Upper lobe of left lung (tissue), 6 donors: ENCODE results near the gene DNER. TPM values are rescaled to one million over a fixed set of nuclear protein-coding genes. Genes with fewer than 3 reads are reported as not detected.
"Not testable (repeated sequence)": the region's sequence is repeated elsewhere in the genome, so short reads cannot be mapped to it uniquely, and the experiment has no call there.

Experiments used
- ATAC-seq, 2 donors: fragments of 200-7000 bp; cut with Tn5 transposase; one replicate each; pipeline ENCODE4 v1.9.1; 2022; ENCODE audit warnings: mild to moderate bottlenecking in 2 of 2, moderate library complexity in 2 of 2; ENCODE audit not compliant: low FRiP score in 2 of 2
- DNase-seq, 2 donors: peaks; one replicate each; pipeline ENCODE4 v3.0.0-alpha.2; 2019 to 2020
- H3K27ac ChIP-seq, 4 donors: fragments of 200-600 bp; sonication (generic); one replicate each; pipeline ENCODE4 v1.5.1; 2016 to 2019
- H3K27me3 ChIP-seq, 4 donors: fragments of 200-600 bp; sonication (generic); one replicate each; pipeline ENCODE4 v1.5.1; 2017 to 2019
- H3K36me3 ChIP-seq, 4 donors: fragments of 200-600 bp; sonication (generic); one replicate each; pipeline ENCODE4 v1.5.1; 2016 to 2019
- H3K4me1 ChIP-seq, 4 donors: fragments of 200-600 bp; sonication (generic); one replicate each; pipeline ENCODE4 v1.5.1; 2018 to 2019
- H3K4me3 ChIP-seq, 4 donors: fragments of 200-600 bp; sonication (generic); one replicate each; pipeline ENCODE4 v1.5.1; 2017 to 2019; ENCODE audit warnings: mild to moderate bottlenecking in 2 of 4, moderate library complexity in 1 of 4
- H3K9me3 ChIP-seq, 4 donors: fragments of 200-600 bp; sonication (generic); one replicate each; pipeline ENCODE4 v1.5.1; 2018 to 2019
- EP300 ChIP-seq, 4 donors: sonication (generic); formaldehyde crosslinking; IDR thresholded peaks; one replicate each; pipeline ENCODE4 v1.5.1; 2017; ENCODE audit warnings: antibody characterized with exemption in 4 of 4, control low read depth in 2 of 4
- POLR2A ChIP-seq, 4 donors: fragments of 450-650 bp; IDR thresholded peaks; one replicate each; pipeline ENCODE4 v1.5.1; 2016 to 2017; ENCODE audit warnings: antibody characterized with exemption in 4 of 4, mild to moderate bottlenecking in 2 of 4
- POLR2AphosphoS5 ChIP-seq, 2 donors: sonication (generic); formaldehyde crosslinking; IDR thresholded peaks; one replicate each; pipeline ENCODE4 v1.5.1; 2017; ENCODE audit warnings: antibody characterized with exemption in 2 of 2
- WGBS, 2 donors: methylation state at CpG; one replicate each; pipeline ENCODE4 v1.1.5; 2017 to 2018; 5-methylcytosine and 5-hydroxymethylcytosine counted together
- total RNA-seq, 6 donors: library from RNA; depleted of rRNA in 4 of 6; stranded (reverse); fragments of >200 nt in 4 of 6; gene quantifications; one replicate each; pipeline versions ENCODE4 v1.1.0 to v1.2.1, GENCODE V29; 2016 to 2021
- TF ChIP-seq, protein P1 (sequence below), 6 experiments: fragments of 450-650 bp in 4 of 6; fragments of 200-600 bp in 2 of 6; sonication (generic) in 2 of 6; IDR thresholded peaks; one replicate each; pipeline ENCODE4 v1.5.1; 2016 to 2019; ENCODE audit warnings: antibody characterized with exemption in 6 of 6
- donor health status: DM: no; HTN: no; CAD: no; lungs with moderate emphysema.
- donor health status: DM: no; HTN: yes; CAD: no; lungs with severe emphysema.

The DNER gene
- total RNA-seq, 6 donors from 2014 or later: 0.31 to 2.1 (median 0.98) TPM

DNA sequence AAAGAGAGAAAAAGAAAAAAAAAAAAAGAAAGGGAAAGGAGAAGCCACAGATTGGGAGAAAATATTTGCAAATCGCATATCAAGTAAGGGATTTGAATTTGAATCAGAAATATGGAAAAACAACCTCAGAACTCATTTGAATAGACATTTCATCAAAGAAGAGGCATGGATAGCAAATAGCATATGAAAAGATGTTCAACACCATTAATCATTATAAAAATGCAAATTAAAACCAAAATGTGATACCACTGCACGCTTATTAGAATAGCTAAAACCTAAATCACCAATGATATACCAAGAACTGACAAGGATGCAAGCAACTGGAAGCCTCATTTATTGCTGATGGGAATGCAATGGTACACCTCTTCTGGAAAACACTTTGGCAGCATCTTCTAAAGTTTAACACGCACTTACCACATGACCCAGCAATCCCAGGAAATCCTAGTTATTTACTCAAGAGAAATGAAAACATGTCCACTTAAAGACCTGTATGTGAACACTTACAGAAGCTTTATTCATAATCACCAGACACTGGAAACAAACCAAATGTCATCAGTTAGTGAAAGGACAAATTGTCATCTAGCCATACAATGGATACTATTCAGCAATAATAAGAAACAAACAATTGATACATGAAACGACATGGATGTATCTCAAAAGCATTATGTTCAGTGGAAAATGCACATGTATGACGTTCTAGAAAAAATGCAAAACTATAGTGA lies 10.3 kb downstream of the DNER start:
- ATAC-seq: no peak
- WGBS, 2 donors: 78 to 80% methylated on average over 5 of the region's 5 CpGs

GRCh38 chr2:229701716-229702115 lies 12.6 kb downstream of the DNER start:
- H3K36me3 ChIP-seq: no peaks in the 10 kb centered on the region
- TF ChIP-seq EP300 (IDR thresholded peaks at IDR 0.05) (no peak), POLR2AphosphoS5 (IDR thresholded peaks at IDR 0.05) (no peak), POLR2A (IDR thresholded peaks at IDR 0.05) (no peak)
- no peak for ATAC-seq
- 82 to 93% methylated on average over 6 of the region's 6 CpGs for WGBS, 2 donors
- no peaks in the 10 kb centered on the region for H3K27me3 ChIP-seq
- H3K27ac ChIP-seq: no peak overlapping the region
- H3K9me3 ChIP-seq: no peaks in the 10 kb centered on the region
- H3K4me1 ChIP-seq: no peaks in the 10 kb centered on the region
- no peak for DNase-seq
- no peak overlapping the region for H3K4me3 ChIP-seq

More for the DNA sequence above, 10.3 kb downstream of the DNER start:
- Histone ChIP-seq H3K4me3 (no peak overlapping the region), H3K9me3 (no peaks in the 10 kb centered on the region), H3K27me3 (no peaks in the 10 kb centered on the region), H3K27ac (no peak overlapping the region), H3K4me1 (no peaks in the 10 kb centered on the region), H3K36me3 (no peaks in the 10 kb centered on the region)
- DNase-seq: no peak
- TF ChIP-seq, protein P1, sequence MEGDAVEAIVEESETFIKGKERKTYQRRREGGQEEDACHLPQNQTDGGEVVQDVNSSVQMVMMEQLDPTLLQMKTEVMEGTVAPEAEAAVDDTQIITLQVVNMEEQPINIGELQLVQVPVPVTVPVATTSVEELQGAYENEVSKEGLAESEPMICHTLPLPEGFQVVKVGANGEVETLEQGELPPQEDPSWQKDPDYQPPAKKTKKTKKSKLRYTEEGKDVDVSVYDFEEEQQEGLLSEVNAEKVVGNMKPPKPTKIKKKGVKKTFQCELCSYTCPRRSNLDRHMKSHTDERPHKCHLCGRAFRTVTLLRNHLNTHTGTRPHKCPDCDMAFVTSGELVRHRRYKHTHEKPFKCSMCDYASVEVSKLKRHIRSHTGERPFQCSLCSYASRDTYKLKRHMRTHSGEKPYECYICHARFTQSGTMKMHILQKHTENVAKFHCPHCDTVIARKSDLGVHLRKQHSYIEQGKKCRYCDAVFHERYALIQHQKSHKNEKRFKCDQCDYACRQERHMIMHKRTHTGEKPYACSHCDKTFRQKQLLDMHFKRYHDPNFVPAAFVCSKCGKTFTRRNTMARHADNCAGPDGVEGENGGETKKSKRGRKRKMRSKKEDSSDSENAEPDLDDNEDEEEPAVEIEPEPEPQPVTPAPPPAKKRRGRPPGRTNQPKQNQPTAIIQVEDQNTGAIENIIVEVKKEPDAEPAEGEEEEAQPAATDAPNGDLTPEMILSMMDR (IDR thresholded peaks at IDR 0.05): no peak
- TF ChIP-seq POLR2A (IDR thresholded peaks at IDR 0.05): no peak
- no peak for TF ChIP-seq POLR2AphosphoS5 (IDR thresholded peaks at IDR 0.05)
- TF ChIP-seq EP300 (IDR thresholded peaks at IDR 0.05): no peak

DNA sequence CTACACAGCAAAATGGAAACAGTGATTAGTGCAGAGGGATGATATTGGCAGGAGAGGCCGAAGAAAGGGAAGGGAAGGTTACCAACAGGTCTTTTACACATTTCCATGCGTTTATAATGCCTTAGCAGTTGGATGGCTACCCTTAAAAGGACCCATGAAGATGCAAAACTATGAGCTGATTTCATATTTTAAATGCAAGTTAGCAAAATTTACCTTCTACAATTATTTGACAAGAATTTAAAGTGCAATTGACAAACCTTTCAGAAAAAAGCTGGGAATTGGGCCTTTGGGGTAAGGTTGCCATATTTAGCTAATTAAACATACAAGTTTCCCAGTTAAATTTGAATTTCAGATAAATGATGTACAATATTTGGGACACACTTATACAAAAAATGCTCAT lies 13.3 kb downstream of the DNER start:
- H3K36me3 ChIP-seq: no peaks in the 10 kb centered on the region
- 68 to 82% methylated on average over 2 of the region's 2 CpGs for WGBS, 2 donors

GRCh38 chr2:229695961-229696360 lies 18.4 kb downstream of the DNER start:
- H3K4me3 ChIP-seq: no peak overlapping the region
- DNase-seq (no peak), ATAC-seq (no peak)
- no peaks in the 10 kb centered on the region for H3K36me3 ChIP-seq
- TF ChIP-seq, protein P1 (IDR thresholded peaks at IDR 0.05): no peak
- TF ChIP-seq POLR2A (IDR thresholded peaks at IDR 0.05) (no peak), POLR2AphosphoS5 (IDR thresholded peaks at IDR 0.05) (no peak), EP300 (IDR thresholded peaks at IDR 0.05) (no peak)
- no peaks in the 10 kb centered on the region for H3K27me3 ChIP-seq
- no peaks in the 10 kb centered on the region for H3K4me1 ChIP-seq
- H3K27ac ChIP-seq: no peak overlapping the region
- H3K9me3 ChIP-seq: no peaks in the 10 kb centered on the region
- WGBS, 2 donors: 94 to 98% methylated on average over 2 of the region's 2 CpGs

More for the DNA sequence above, 13.3 kb downstream of the DNER start:
- H3K4me3 ChIP-seq: no peak overlapping the region
- H3K9me3 ChIP-seq: no peaks in the 10 kb centered on the region
- DNase-seq (no peak), ATAC-seq (no peak)
- H3K27ac ChIP-seq: no peak overlapping the region
- no peaks in the 10 kb centered on the region for H3K27me3 ChIP-seq
- TF ChIP-seq, protein P1 (IDR thresholded peaks at IDR 0.05): no peak
- no peak for TF ChIP-seq EP300 (IDR thresholded peaks at IDR 0.05)
- no peak for TF ChIP-seq POLR2A (IDR thresholded peaks at IDR 0.05)
- TF ChIP-seq POLR2AphosphoS5 (IDR thresholded peaks at IDR 0.05): no peak
- H3K4me1 ChIP-seq: no peaks in the 10 kb centered on the region

DNA sequence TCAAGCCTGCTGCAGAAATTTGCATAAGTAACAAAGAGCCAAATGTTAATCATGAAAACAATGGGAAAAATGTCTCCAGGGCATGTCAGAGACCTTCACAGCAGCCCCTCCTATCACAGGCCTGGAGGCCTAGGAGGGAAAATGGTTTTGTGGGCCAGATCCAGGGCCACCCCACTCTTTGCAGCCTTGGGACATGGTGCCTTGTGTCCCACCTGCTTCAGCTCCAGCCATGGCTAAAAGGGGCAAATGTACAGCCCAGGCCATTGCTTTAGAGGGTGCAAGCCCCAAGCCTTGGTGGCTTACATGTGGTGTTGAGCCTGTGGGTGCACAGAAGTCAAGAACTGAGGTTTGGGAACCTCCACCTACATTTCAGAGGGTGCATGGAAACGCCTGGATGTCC lies 20.5 kb downstream of the DNER start:
- H3K4me3 ChIP-seq, H3K36me3 ChIP-seq, ATAC-seq, DNase-seq, H3K27ac ChIP-seq, H3K27me3 ChIP-seq, H3K4me1 ChIP-seq, H3K9me3 ChIP-seq: not testable (repeated sequence)
- 86% methylated on average over 1 of the region's 1 CpG; no CpG with 5 or more reads in 1 of the 2 donors for WGBS, 2 donors

DNA sequence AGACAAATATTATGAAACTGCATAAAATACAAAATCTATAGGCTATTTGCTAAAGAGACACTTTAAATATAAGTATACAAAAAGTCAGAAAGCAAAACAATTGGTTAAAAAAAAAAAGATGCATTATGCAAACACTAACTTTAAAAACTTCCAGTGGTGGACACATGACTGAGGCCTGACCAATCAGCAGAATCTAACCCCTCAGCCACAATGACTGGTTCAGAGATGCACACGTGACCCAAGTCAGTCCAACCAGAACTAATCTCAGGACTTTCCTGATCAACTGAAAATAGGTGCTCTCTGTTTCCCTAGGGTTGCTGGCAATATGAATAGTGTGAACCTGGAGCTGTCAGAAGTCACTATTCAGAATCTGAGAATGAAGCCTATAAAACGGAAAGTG lies 22.7 kb downstream of the DNER start:
- H3K9me3 ChIP-seq: no peaks in the 10 kb centered on the region
- H3K36me3 ChIP-seq: no peaks in the 10 kb centered on the region
- H3K4me3 ChIP-seq: no peak overlapping the region
- no peaks in the 10 kb centered on the region for H3K4me1 ChIP-seq
- H3K27ac ChIP-seq: no peak overlapping the region
- TF ChIP-seq POLR2AphosphoS5 (IDR thresholded peaks at IDR 0.05) (no peak), EP300 (IDR thresholded peaks at IDR 0.05) (no peak), POLR2A (IDR thresholded peaks at IDR 0.05) (no peak)
- TF ChIP-seq, protein P1 (IDR thresholded peaks at IDR 0.05): no peak
- DNase-seq (no peak), ATAC-seq (no peak)
- H3K27me3 ChIP-seq: no peaks in the 10 kb centered on the region
- WGBS, 2 donors: 54 to 88% methylated on average over 2 of the region's 2 CpGs
